Left lung (tissue), 10 donors: ENCODE results near the gene NID1. TPM values are rescaled to one million over a fixed set of nuclear protein-coding genes. Genes with fewer than 3 reads are reported as not detected.

ENCODE experiments used
- ATAC-seq: fragments of 200-7000 bp; cut with Tn5 transposase; one replicate; pipeline ENCODE4 v1.9.1; 2020; ENCODE audit warnings: moderate library complexity
- DNase-seq, 4 donors: peaks; one replicate each; pipeline ENCODE4 v3.0.0-alpha.2; 2013 to 2020
- H3K27ac ChIP-seq, 2 donors: fragments of 200-600 bp; sonication (generic) in 1 of 2; one replicate each; pipeline versions ENCODE4 v1.5.0 to v1.8.0; 2020 to 2021
- H3K27me3 ChIP-seq, 2 donors: fragments of 200-600 bp; sonication (generic) in 1 of 2; one replicate each; pipeline versions ENCODE4 v1.5.0 to v1.8.0; 2020 to 2021
- H3K36me3 ChIP-seq, 2 donors: fragments of 200-600 bp; sonication (generic) in 1 of 2; one replicate each; pipeline versions ENCODE4 v1.5.0 to v1.8.0; 2020 to 2021
- H3K4me1 ChIP-seq, 2 donors: fragments of 200-600 bp; one replicate each; pipeline ENCODE4 v1.8.0; 2021
- H3K4me3 ChIP-seq, 2 donors: fragments of 200-600 bp; sonication (generic) in 1 of 2; one replicate each; pipeline versions ENCODE4 v1.5.0 to v1.8.0; 2020 to 2021; ENCODE audit warnings: mild to moderate bottlenecking in 1 of 2
- H3K9me3 ChIP-seq, 2 donors: fragments of 200-600 bp; sonication (generic) in 1 of 2; one replicate each; pipeline versions ENCODE4 v1.5.0 to v1.8.0; 2020 to 2021
- CTCF ChIP-seq, 2 donors: fragments of 200-600 bp; sonication (generic) in 1 of 2; IDR thresholded peaks; one replicate each; pipeline versions ENCODE4 v1.5.0 to v1.8.0; 2021; ENCODE audit warnings: antibody characterized with exemption in 2 of 2
- intact Hi-C, 2 donors: fragments of 100-400 bp; cut with DNase I; formaldehyde crosslinking; loops; one replicate each; pipeline versions ENCODE4 v1.11.2 to v1.14.2; 2022
- polyA plus RNA-seq, 6 donors: library from polyadenylated mRNA; unstranded; fragments of 120-200 nt; gene quantifications; one replicate each; pipeline ENCODE4 v1.2.1, GENCODE V29; 2013; ENCODE audit not compliant: insufficient read length in 6 of 6
- total RNA-seq, 2 donors: library from RNA; stranded (reverse); fragmentation: NEBNext Ultra II Directional; extraction: Animal tissue kit (Norgen Biotek cat#: 25700); gene quantifications; one replicate each; pipeline ENCODE4 v1.2.1, GENCODE V29; 2021
- donor health status: DM: no; HTN: yes; CAD: no.
- donor health status: DM: no; HTN: no; CAD: no.

NID1 gene
- total and polyA plus RNA-seq, 8 donors, result 55.4 to 233 (median 218) TPM

GRCh38 chr1:235948774-235949427, 116.0 kb downstream of the NID1 start:
- intact Hi-C loops, result loop anchor here in 1 of 2 donors (10.0 kb wide), 1 partner anchor 84 kb away; the partner anchor contains the start of gene LYST
- no peak for DNase-seq
- Histone ChIP-seq H3K27me3 (no peaks in the 10 kb centered on the region), H3K4me3 (no peak overlapping the region), H3K9me3 (no peaks in the 10 kb centered on the region), H3K4me1 (peaks cover 0 to 78% of the 10 kb centered on the region in 2 donors), H3K27ac (peak overlapping the region in 1 of 2 donors; percentile 92), H3K36me3 (no peaks in the 10 kb centered on the region)
- TF ChIP-seq CTCF (IDR thresholded peaks at IDR 0.05), result no peak
- no peak for ATAC-seq

- Histone ChIP-seq H3K4me3 (no peak overlapping the region), H3K4me1 (peaks cover 0 to 78% of the 10 kb centered on the region in 2 donors), H3K27me3 (no peaks in the 10 kb centered on the region), H3K9me3 (no peaks in the 10 kb centered on the region), H3K36me3 (no peaks in the 10 kb centered on the region), H3K27ac (peak overlapping the region in 1 of 2 donors; percentile 92)
- intact Hi-C loops, result loop anchor here in 1 of 2 donors (10.0 kb wide), 1 partner anchor 83 kb away; the partner anchor contains the start of gene LYST
- DNase-seq (no peak), ATAC-seq (no peak)
- no peak for TF ChIP-seq CTCF (IDR thresholded peaks at IDR 0.05)
These were observed 116.9 kb downstream of the NID1 start for GRCh38 chr1:235947989-235948388.

GRCh38 chr1:235946571-235946981, 118.3 kb downstream of the NID1 start:
- no peak for DNase-seq
- H3K4me3 ChIP-seq, result no peak overlapping the region
- ATAC-seq, result peak; percentile 64
- no peaks in the 10 kb centered on the region for H3K27me3 ChIP-seq
- H3K27ac ChIP-seq, result peak overlapping the region in 1 of 2 donors; percentile 92
- peaks cover 0 to 77% of the 10 kb centered on the region in 2 donors for H3K4me1 ChIP-seq
- intact Hi-C loops, result loop anchor here in 1 of 2 donors (10.0 kb wide), 1 partner anchor 82 kb away; the partner anchor contains the start of gene LYST
- no peak for TF ChIP-seq CTCF (IDR thresholded peaks at IDR 0.05)
- no peaks in the 10 kb centered on the region for H3K9me3 ChIP-seq
- H3K36me3 ChIP-seq, result no peaks in the 10 kb centered on the region

GRCh38 chr1:235945775-235946570, 118.9 kb downstream of the NID1 start:
- peaks cover 0 to 74% of the 10 kb centered on the region in 2 donors for H3K4me1 ChIP-seq
- no peak for TF ChIP-seq CTCF (IDR thresholded peaks at IDR 0.05)
- H3K4me3 ChIP-seq, result no peak overlapping the region
- no peaks in the 10 kb centered on the region for H3K36me3 ChIP-seq
- peak; percentile 68 for ATAC-seq
- peak overlapping the region in 1 of 2 donors; percentile 92 for H3K27ac ChIP-seq
- intact Hi-C loops, result loop anchor here in 1 of 2 donors (10.0 kb wide), 1 partner anchor 81 kb away; the partner anchor contains the start of gene LYST
- no peaks in the 10 kb centered on the region for H3K9me3 ChIP-seq
- no peaks in the 10 kb centered on the region for H3K27me3 ChIP-seq
- DNase-seq, result peak in 1 of 4 donors; percentile 81
